Esophagus (tissue), 2 donors: ENCODE results near the gene DLL4. TPM values are rescaled to one million over a fixed set of nuclear protein-coding genes. Genes with fewer than 3 reads are reported as not detected.

ENCODE experiments used
- H3K27ac ChIP-seq, 2 donors: one replicate each; pipeline ENCODE4 v1.5.1; 2013; ENCODE audit warnings: low read depth in 2 of 2, mild to moderate bottlenecking in 2 of 2, inconsistent platforms in 1 of 2, low read length in 1 of 2, moderate library complexity in 1 of 2
- H3K27me3 ChIP-seq, 2 donors: one replicate each; pipeline ENCODE4 v1.6.1; 2013; ENCODE audit warnings: low read length in 2 of 2, control low read depth in 1 of 2, mild to moderate bottlenecking in 1 of 2; ENCODE audit not compliant: insufficient read depth in 2 of 2, control insufficient read depth in 1 of 2
- H3K36me3 ChIP-seq, 2 donors: one replicate each; pipeline ENCODE4 v1.6.1; 2013; ENCODE audit warnings: low read length in 1 of 2; ENCODE audit not compliant: control insufficient read depth in 2 of 2, insufficient read depth in 2 of 2
- H3K4me1 ChIP-seq, 2 donors: one replicate each; pipeline ENCODE4 v1.6.1; 2013; ENCODE audit warnings: low read length in 1 of 2; ENCODE audit not compliant: control insufficient read depth in 2 of 2, insufficient read depth in 2 of 2
- H3K4me3 ChIP-seq, 2 donors: one replicate each; pipeline ENCODE4 v1.5.1; 2013; ENCODE audit warnings: low read length in 2 of 2, mild to moderate bottlenecking in 2 of 2, low read depth in 1 of 2, moderate library complexity in 1 of 2
- H3K9me3 ChIP-seq, 2 donors: one replicate each; pipeline ENCODE4 v1.6.1; 2013; ENCODE audit warnings: mild to moderate bottlenecking in 2 of 2, low read depth in 1 of 2, low read length in 1 of 2, moderate library complexity in 1 of 2; ENCODE audit not compliant: control insufficient read depth in 2 of 2, insufficient read depth in 1 of 2
- WGBS, 2 donors: extraction: QIAGEN DNeasy Blood & Tissue Kit; methylation state at CpG; one replicate each; pipeline ENCODE4 v1.1.7; 2013; 5-methylcytosine and 5-hydroxymethylcytosine counted together
- polyA plus RNA-seq, 2 donors: library from polyadenylated mRNA; stranded (reverse); fragments of 200-250 nt; gene quantifications; one replicate each; pipeline ENCODE4 v1.2.3, GENCODE V29; 2013
- donor health status: healthy with polysubstance abuse.
- donor health status: Bipolar disorder and iron deficiency.

DLL4 gene
- polyA plus RNA-seq = 1 to 10 TPM; 1.8 to 1.9 TPM

DNA sequence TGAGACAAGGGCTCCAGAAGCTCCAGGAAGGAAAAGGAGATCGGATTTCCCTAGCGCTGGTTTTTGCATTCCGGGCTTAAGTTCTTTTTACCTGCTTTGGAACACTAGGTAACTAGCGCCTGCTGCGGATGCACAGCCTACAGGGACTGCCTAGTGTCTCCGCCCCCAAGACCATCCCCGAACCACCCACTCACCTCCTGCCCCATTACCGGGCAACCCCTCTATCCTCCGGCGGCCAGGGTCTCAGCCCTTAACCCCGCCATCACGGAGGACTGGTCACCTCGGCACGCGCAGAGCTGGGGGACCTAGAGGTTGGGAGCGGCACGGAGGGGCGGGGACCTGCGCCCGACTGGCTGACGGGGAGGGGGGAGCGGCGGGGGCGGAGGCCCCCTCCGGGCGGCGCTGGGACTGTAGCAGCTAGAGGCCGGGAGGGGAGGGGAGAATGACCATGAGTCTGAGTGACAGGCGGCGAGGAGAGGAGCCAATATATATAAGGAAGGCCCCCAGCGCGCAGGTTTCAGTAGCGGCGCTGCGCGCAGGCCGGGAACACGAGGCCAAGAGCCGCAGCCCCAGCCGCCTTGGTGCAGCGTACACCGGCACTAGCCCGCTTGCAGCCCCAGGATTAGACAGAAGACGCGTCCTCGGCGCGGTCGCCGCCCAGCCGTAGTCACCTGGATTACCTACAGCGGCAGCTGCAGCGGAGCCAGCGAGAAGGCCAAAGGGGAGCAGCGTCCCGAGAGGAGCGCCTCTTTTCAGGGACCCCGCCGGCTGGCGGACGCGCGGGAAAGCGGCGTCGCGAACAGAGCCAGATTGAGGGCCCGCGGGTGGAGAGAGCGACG lies at the start of gene DLL4:
Gene DLL4 (plus strand): TSS at position 520 of the 839 bp plus-strand sequence. CDS start 329 bp downstream, outside the sequence.
- H3K27me3 ChIP-seq = peaks cover 0 to 18% of the 10 kb centered on the region in 2 donors
- 1% methylated on average over 70 to 71 of the region's 71 CpGs for WGBS, 2 donors
- H3K27ac ChIP-seq = no peak within 1 kb of the TSS
- no peaks in the 10 kb centered on the region for H3K9me3 ChIP-seq
- H3K4me1 ChIP-seq = peaks cover 20 to 28% of the 10 kb centered on the region in 2 donors
- H3K36me3 ChIP-seq = no peaks in the 10 kb centered on the region
- H3K4me3 ChIP-seq = peak within 1 kb of the TSS; percentile 41 to 52

- 58 to 59% methylated on average over 6 of the region's 6 CpGs for WGBS, 2 donors
- H3K36me3 ChIP-seq = no peaks in the 10 kb centered on the region
- peaks cover 0 to 3% of the 10 kb centered on the region in 2 donors for H3K4me1 ChIP-seq
- no peaks in the 10 kb centered on the region for H3K27me3 ChIP-seq
- no peak overlapping the region for H3K4me3 ChIP-seq
- H3K9me3 ChIP-seq = peaks cover 0 to 3% of the 10 kb centered on the region in 2 donors
- H3K27ac ChIP-seq = peak overlapping the region; percentile 84 to 89
Measured at GRCh38 chr15:40879609-40880008, 49.5 kb upstream of the DLL4 start.

DNA sequence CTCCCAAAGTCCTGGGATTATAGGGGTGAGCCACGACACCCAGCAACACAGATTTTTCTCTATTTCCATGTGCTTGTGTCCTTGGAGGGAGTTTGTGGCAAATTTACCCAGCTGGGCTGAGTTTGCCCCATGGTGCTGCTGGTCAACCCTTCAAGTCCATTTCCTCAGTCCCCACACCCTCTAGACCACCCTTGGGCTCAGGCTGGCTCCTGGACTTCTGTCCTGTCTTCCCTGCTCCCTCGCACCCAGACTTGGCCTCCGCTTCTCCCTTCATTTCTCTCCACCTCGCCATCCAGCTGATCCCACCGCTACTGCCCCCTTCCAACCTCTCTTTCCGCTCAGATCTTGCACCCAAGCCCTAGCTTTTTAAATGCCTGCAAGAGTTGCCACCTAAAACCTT lies 47.8 kb upstream of the DLL4 start:
- peaks cover 0 to 3% of the 10 kb centered on the region in 2 donors for H3K9me3 ChIP-seq

DNA sequence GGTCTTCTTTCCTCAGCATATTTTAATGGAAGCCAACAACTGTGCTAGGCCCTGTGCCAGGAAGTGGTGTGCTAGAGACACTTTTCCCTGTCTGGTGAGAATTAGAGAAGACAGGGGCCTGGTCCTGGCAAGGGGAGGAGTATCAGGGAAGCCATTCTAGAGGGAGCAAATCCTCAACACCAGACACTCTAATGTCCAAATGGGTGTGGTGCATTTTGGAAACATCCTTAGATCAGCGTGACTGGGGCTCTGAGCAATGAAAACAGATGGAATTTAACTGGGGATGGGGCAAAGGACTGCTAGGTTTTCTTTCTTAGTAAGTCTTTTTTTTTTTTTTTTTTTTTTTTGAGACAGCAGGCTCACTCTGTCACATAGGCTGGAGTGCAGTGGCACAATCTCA lies 42.6 kb upstream of the DLL4 start:
- Histone ChIP-seq H3K27ac (peak overlapping the region in 1 of 2 donors; percentile 28), H3K9me3 (peaks cover 0 to 3% of the 10 kb centered on the region in 2 donors), H3K4me3 (no peak overlapping the region), H3K27me3 (no peaks in the 10 kb centered on the region), H3K36me3 (no peaks in the 10 kb centered on the region), H3K4me1 (no peaks in the 10 kb centered on the region)
- WGBS, 2 donors = 57 to 65% methylated on average over 1 of the region's 1 CpG

More for the DNA sequence above, 47.8 kb upstream of the DLL4 start:
- Histone ChIP-seq H3K4me3 (no peak overlapping the region), H3K36me3 (no peaks in the 10 kb centered on the region), H3K4me1 (no peaks in the 10 kb centered on the region), H3K27ac (peak overlapping the region in 1 of 2 donors; percentile 10), H3K27me3 (no peaks in the 10 kb centered on the region)
- 94 to 97% methylated on average over 6 of the region's 6 CpGs for WGBS, 2 donors

DNA sequence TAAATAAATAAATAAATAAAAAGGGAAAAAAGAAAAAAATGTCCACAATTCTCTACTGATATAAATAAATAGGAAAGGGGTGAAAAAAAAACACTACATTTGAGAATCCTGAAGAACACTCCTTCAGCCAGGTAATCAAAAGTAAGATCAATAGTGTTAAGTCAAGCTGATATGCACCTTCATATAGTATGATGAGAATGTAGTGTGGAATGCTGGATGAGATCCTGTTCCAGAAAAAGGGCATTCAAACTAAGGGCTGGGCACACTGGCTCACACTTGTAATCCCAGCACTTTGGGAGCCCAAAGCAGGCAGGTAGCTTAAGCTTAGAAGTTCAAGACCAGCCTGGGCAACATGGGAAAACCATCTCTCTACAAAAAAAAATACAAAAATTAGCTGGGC lies 40.0 kb upstream of the DLL4 start:
- H3K4me3 ChIP-seq = no peak overlapping the region
- no peaks in the 10 kb centered on the region for H3K9me3 ChIP-seq
- H3K4me1 ChIP-seq = peaks cover 0 to 12% of the 10 kb centered on the region in 2 donors
- no peak overlapping the region for H3K27ac ChIP-seq
- no peaks in the 10 kb centered on the region for H3K36me3 ChIP-seq
- H3K27me3 ChIP-seq = no peaks in the 10 kb centered on the region

DNA sequence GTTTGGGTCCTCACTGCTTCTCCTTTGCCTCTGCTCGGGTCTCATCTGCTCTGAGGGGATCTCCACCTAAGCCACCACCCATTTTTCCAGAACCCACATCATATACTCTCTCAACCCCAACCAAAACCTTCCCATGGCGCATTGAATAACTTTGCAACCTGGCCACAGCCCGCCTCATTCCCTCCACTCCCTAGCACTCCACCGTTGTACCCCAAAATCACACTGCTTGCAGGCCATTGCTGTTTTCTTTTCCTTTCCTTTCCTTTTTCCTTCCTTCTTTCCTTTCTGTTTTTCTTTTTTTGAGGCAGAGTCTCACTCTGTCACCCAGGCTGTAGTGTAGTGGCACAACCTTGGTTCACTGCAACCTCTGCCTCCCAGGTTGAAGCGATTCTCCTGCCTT lies 38.0 kb upstream of the DLL4 start:
- H3K4me3 ChIP-seq = no peak overlapping the region
- H3K36me3 ChIP-seq = no peaks in the 10 kb centered on the region
- peaks cover 0 to 19% of the 10 kb centered on the region in 2 donors for H3K4me1 ChIP-seq
- WGBS, 2 donors = 88 to 89% methylated on average over 5 of the region's 5 CpGs
- H3K27me3 ChIP-seq = no peaks in the 10 kb centered on the region
- H3K9me3 ChIP-seq = no peaks in the 10 kb centered on the region
- H3K27ac ChIP-seq = no peak overlapping the region

DNA sequence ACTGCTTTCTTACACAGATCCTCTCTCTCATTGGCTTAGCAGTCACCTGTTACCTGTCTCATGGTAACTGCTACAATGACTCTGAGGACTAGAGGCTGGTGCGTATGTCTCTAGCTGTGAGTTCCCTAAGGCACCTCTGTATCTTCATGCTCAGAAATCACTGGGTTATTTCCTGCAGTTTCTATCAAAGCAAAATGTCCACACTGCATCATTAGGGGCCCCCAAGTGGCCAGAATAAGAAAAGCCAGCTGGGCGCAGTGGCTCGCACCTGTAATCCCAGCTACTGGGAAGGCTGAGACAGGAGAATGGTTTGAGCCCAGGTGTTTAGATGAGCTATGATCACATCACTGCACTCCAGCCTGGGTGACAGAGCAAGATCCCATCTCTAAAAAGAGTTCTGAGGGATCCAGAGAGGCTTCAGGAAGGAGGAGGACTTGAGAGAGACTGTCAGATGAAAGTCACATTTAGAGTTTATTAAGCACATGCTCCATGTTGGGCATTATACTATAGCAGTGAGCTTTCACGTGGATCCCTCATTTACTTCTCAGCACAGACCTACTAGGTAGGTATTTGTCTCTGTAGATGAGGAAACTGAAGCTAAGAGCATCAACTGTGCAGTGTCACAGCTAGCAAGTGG lies 37.2 kb upstream of the DLL4 start:
- 11 to 16% methylated on average over 4 of the region's 4 CpGs for WGBS, 2 donors
- no peak overlapping the region for H3K4me3 ChIP-seq
- no peaks in the 10 kb centered on the region for H3K9me3 ChIP-seq
- H3K4me1 ChIP-seq = peaks cover 0 to 19% of the 10 kb centered on the region in 2 donors
- H3K36me3 ChIP-seq = no peaks in the 10 kb centered on the region
- no peaks in the 10 kb centered on the region for H3K27me3 ChIP-seq
- H3K27ac ChIP-seq = no peak overlapping the region

- 84 to 91% methylated on average over 2 of the region's 2 CpGs for WGBS, 2 donors
- Histone ChIP-seq H3K36me3 (no peaks in the 10 kb centered on the region), H3K4me3 (no peak overlapping the region), H3K27me3 (no peaks in the 10 kb centered on the region), H3K27ac (peak overlapping the region in 1 of 2 donors; percentile 91), H3K4me1 (peaks cover 0 to 19% of the 10 kb centered on the region in 2 donors), H3K9me3 (no peaks in the 10 kb centered on the region)
Measured at GRCh38 chr15:40892447-40893012, 36.6 kb upstream of the DLL4 start.

DNA sequence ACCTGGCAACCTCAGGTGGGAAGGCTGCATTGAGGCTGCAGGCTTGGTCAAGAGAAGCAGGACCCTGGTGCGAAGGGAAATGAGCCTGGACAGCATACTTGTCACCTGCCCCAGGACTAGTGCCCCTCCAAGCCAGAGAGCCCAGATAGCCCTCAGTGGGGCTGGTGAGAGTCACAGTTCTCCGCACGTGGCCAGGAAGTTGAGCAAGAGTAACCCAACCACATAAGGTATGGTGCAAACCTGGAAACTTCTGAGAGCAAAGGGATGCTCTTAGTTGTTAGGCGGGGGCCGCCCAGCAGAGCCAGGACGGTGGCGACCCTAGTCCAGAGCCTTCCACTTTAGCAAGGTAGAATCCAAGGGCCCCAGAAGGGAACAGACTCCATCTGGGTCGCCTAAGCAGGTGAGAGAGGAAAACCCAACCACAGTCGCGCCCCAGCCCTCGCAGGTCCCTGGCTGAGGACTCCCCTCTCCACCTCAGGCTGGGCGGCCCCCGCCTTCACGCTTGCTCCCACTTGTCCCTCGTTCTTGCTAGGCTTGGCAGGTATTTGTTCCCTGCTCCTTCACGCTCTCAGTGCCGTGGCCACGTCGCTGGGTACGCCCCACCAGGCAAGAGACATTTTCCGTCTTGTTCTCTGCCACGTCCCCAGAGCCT lies 36.0 kb upstream of the DLL4 start:
- 63 to 69% methylated on average over 22 of the region's 22 CpGs for WGBS, 2 donors
- H3K27me3 ChIP-seq = no peaks in the 10 kb centered on the region
- H3K36me3 ChIP-seq = no peaks in the 10 kb centered on the region
- peak overlapping the region in 1 of 2 donors; percentile 91 for H3K27ac ChIP-seq
- peaks cover 0 to 19% of the 10 kb centered on the region in 2 donors for H3K4me1 ChIP-seq
- no peaks in the 10 kb centered on the region for H3K9me3 ChIP-seq
- H3K4me3 ChIP-seq = no peak overlapping the region
